ENCODE results near the gene NDE1. TPM values are rescaled to one million over a fixed set of nuclear protein-coding genes. Genes with fewer than 3 reads are reported as not detected.
A peak's percentile ranks its signal among the peaks of the same experiment; 100 is the strongest.
"Not testable (repeated sequence)": the region's sequence is repeated elsewhere in the genome, so short reads cannot be mapped to it uniquely, and the experiment has no call there.

NDE1 gene
- total RNA-seq, 6 donors from 2014 or later, result 19.5 to 63.9 (median 37.0) TPM

- Histone ChIP-seq H3K36me3 (no peaks in the 10 kb centered on the region), H3K27me3 (no peaks in the 10 kb centered on the region), H3K4me3 (peak overlapping the region in 1 of 4 donors; percentile 81), H3K9me3 (no peaks in the 10 kb centered on the region), H3K4me1 (peaks cover 23 to 35% (median 27%) of the 10 kb centered on the region in 4 donors), H3K27ac (peak overlapping the region in 1 of 4 donors; percentile 96)
- DNase-seq (no peak), ATAC-seq (ENCODE audit: low FRiP score in 2 of 2) (no peak)
- TF ChIP-seq EP300 (IDR thresholded peaks at IDR 0.05), result no peak
- TF ChIP-seq, protein P1, sequence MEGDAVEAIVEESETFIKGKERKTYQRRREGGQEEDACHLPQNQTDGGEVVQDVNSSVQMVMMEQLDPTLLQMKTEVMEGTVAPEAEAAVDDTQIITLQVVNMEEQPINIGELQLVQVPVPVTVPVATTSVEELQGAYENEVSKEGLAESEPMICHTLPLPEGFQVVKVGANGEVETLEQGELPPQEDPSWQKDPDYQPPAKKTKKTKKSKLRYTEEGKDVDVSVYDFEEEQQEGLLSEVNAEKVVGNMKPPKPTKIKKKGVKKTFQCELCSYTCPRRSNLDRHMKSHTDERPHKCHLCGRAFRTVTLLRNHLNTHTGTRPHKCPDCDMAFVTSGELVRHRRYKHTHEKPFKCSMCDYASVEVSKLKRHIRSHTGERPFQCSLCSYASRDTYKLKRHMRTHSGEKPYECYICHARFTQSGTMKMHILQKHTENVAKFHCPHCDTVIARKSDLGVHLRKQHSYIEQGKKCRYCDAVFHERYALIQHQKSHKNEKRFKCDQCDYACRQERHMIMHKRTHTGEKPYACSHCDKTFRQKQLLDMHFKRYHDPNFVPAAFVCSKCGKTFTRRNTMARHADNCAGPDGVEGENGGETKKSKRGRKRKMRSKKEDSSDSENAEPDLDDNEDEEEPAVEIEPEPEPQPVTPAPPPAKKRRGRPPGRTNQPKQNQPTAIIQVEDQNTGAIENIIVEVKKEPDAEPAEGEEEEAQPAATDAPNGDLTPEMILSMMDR (IDR thresholded peaks at IDR 0.05), result no peak
- no peak for TF ChIP-seq POLR2A (IDR thresholded peaks at IDR 0.05)
- no peak for TF ChIP-seq POLR2AphosphoS5 (IDR thresholded peaks at IDR 0.05)
- WGBS, 2 donors, result 71 to 74% methylated on average over 9 of the region's 9 CpGs
These were observed 5.6 kb upstream of the NDE1 start for GRCh38 chr16:15644267-15644961.

GRCh38 chr16:15644962-15645465 is 5.0 kb upstream of the NDE1 start:
- H3K4me3 ChIP-seq; H3K27ac ChIP-seq; H3K27me3 ChIP-seq; H3K9me3 ChIP-seq; ATAC-seq (ENCODE audit: low FRiP score in 2 of 2); H3K36me3 ChIP-seq: not testable (repeated sequence)
- peaks cover 26 to 39% (median 31%) of the 10 kb centered on the region in 4 donors for H3K4me1 ChIP-seq
- 75 to 83% methylated on average over 10 of the region's 10 CpGs for whole genome bisulfite sequencing, 2 donors
- DNase-seq, result peak in 1 of 2 donors; percentile 29

GRCh38 chr16:15646557-15647293 is 3.3 kb upstream of the NDE1 start:
- WGBS, 2 donors, result 83% methylated on average over 13 of the region's 13 CpGs
- not testable (repeated sequence) for H3K4me3 ChIP-seq; H3K27me3 ChIP-seq; ATAC-seq (ENCODE audit: low FRiP score in 2 of 2); H3K27ac ChIP-seq; DNase-seq; H3K36me3 ChIP-seq; H3K9me3 ChIP-seq
- peaks cover 19 to 33% (median 25%) of the 10 kb centered on the region in 4 donors for H3K4me1 ChIP-seq

DNA sequence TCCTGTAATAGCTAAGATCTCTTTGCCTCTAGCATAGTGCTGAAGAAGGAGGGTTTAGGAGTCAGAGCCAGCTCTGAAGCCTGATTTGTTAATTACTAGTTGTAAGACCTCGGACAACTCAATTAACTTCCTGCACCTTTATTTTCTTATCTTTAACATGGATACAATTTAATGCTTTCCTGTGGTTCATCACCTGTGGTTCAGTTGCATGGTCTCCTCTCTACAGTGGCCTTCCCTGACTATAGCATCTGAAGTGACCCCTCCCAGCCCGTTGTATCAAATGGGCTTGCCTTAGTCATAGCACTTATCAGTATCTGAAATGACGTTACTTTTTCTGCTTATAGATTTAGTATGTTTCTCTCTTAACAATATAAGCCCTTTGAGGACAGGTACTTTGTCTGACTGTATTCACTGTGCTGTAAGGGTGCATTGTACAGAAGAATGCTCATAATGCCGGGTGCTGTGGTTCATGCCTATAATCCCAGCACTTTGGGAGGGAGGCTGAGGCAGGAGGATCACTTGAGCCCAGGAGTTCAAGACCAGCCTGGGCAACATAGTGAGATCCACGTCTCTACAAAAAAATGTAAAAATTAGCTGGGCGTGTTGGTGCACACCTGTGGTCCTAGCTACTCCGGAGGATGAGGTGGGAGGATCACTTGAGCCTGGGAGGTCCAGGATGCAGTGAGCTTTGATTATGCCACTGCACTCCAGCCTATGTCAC is 2.6 kb upstream of the NDE1 start:
- H3K27ac ChIP-seq, result no peak overlapping the region
- ATAC-seq (ENCODE audit: low FRiP score in 2 of 2), result no peak
- H3K4me1 ChIP-seq, result peaks cover 20 to 36% (median 23%) of the 10 kb centered on the region in 4 donors
- TF ChIP-seq EP300 (IDR thresholded peaks at IDR 0.05) (no peak), POLR2AphosphoS5 (IDR thresholded peaks at IDR 0.05) (no peak), POLR2A (IDR thresholded peaks at IDR 0.05) (no peak)
- TF ChIP-seq, protein P1 (IDR thresholded peaks at IDR 0.05), result no peak
- no peaks in the 10 kb centered on the region for H3K9me3 ChIP-seq
- WGBS, 2 donors, result 76 to 87% methylated on average over 7 of the region's 7 CpGs
- no peaks in the 10 kb centered on the region for H3K36me3 ChIP-seq
- H3K27me3 ChIP-seq, result no peaks in the 10 kb centered on the region
- no peak for DNase-seq
- no peak overlapping the region for H3K4me3 ChIP-seq

DNA sequence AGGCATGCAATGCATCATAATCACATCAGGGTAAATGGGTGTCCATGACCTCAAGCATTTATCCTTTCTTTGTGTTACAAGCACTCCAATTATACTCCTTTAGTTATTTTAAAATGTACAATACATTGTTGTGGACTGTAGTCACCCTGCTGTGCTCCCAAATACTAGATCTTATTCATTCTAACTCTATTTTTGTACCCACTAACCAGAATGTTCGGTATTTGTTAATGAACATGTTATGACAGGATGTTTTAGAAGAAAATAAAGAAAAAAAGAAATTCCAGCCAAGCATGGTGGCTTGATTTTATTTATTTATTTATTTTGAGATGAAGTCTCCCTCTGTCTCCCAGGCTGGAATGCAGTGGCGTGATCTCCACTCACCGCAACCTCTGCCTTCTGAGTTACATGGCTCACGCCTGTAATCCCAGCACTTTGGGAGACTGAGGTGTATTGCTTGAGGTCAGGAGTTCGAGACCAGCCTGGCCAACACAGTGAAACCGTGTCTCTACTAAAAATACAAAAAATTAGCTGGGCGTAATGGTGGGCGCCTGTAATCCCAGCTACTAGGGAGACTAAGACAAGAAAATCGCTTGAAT is 1.8 kb upstream of the NDE1 start:
- H3K4me3 ChIP-seq, result no peak overlapping the region
- DNase-seq (no peak), ATAC-seq (ENCODE audit: low FRiP score in 2 of 2) (no peak)
- peaks cover 20 to 43% (median 30%) of the 10 kb centered on the region in 4 donors for H3K4me1 ChIP-seq
- no peaks in the 10 kb centered on the region for H3K27me3 ChIP-seq
- H3K9me3 ChIP-seq, result no peaks in the 10 kb centered on the region
- no peak overlapping the region for H3K27ac ChIP-seq
- WGBS, 2 donors, result 93 to 94% methylated on average over 9 of the region's 9 CpGs
- H3K36me3 ChIP-seq, result peaks cover 0 to 4% (median 0%) of the 10 kb centered on the region in 4 donors
- no peak for TF ChIP-seq POLR2AphosphoS5 (IDR thresholded peaks at IDR 0.05)
- TF ChIP-seq, protein P1 (IDR thresholded peaks at IDR 0.05), result no peak
- TF ChIP-seq EP300 (IDR thresholded peaks at IDR 0.05), result no peak
- TF ChIP-seq POLR2A (IDR thresholded peaks at IDR 0.05), result no peak

DNA sequence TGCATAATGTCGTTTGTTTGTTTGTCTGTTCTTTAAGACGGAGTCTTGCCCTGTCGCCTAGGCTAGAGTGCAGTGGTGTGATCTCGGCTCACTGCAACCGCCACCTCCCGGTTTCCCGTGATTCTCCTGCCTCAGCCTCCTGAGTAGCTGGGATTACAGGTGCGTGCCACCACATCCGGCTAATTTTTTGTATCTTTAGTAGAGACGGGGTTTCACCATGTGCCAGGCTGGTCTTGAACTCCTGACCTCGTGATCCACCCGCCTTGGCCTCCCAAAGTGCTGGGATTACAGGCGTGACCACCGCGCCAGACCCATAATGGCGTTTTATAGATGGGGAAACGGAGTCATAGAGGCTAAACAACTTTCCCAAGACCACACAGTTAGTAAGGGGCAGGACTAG is 734 bp upstream of the NDE1 start:
- not testable (repeated sequence) for ATAC-seq (ENCODE audit: low FRiP score in 2 of 2); H3K27me3 ChIP-seq; DNase-seq; H3K9me3 ChIP-seq; H3K36me3 ChIP-seq
- Histone ChIP-seq H3K27ac (peak overlapping the region; percentile 90 to 96 (median 96)), H3K4me3 (peak overlapping the region in 3 of 4 donors; percentile 86 to 97 (median 87)), H3K4me1 (peaks cover 14 to 40% (median 26%) of the 10 kb centered on the region in 4 donors)
- WGBS, 2 donors, result 69 to 79% methylated on average over 17 of the region's 17 CpGs
